ENCODE data around the gene MLLT10.
A peak's percentile ranks its signal among the peaks of the same experiment; 100 is the strongest.
"Not testable (repeated sequence)": the region's sequence is repeated elsewhere in the genome, so short reads cannot be mapped to it uniquely, and the experiment has no call there.

Gene MLLT10

DNA sequence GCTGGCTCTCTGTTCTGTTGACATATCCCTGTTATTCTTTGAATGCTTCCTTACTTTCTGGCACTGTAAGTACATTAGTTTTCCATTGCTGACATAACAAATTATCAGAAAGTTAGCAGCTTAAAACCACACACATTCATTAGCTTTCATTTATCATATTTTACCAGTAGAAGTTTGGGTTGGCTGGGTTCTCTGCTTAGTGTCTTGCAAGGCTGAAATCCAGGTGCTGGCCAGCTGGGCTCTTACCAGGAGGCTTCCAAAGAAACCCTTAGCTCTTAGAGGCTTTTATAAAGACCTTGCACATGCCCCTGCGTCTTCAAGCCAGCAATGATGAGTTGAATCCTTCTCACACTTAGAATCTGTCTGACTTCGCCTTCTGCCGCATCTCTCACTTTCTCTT is 160.6 kb downstream of the MLLT10 start:
- no peak for DNase-seq (ENCODE audit: low read depth in 2 of 2)

DNA sequence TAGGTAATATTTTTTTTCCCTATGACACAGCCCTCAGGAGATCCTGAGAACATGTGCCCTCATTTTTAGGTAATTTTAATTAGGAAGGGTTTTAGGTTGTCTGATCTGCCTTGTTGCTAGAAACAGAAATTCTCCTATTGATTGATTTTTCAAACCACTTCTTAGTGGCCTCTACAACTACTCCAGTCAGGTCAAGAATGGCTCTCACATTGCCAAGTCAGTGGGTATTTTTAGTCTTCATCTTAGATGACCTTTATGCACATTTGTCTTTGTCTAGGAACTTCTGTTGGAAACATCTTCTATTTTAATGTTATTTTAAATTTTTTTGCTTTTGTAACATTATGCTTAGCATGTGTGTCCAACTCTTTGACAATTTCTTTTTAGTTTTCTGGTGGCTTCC is 162.3 kb downstream of the MLLT10 start:
- no peak for DNase-seq (ENCODE audit: low read depth in 2 of 2)

DNA sequence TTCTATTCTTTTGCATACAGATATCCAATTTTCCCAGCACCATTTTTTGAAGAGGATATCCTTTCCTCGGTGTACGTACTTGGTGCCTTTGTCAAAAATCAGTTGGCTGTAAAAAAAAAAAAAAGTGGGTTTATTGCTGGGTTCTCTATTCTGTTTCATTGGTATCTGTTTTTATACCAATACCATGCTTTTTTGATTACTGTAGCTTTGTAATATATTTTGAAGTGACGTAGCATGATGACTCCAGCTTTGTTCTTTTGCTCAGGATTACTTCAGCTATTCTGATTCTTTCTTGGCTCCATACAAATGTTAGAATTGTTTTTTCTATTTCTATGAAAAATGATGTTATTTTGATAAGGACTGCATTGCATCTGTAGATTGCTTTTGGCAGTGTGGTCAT is 165.5 kb downstream of the MLLT10 start:
- DNase-seq (ENCODE audit: low read depth in 2 of 2) = no peak

DNA sequence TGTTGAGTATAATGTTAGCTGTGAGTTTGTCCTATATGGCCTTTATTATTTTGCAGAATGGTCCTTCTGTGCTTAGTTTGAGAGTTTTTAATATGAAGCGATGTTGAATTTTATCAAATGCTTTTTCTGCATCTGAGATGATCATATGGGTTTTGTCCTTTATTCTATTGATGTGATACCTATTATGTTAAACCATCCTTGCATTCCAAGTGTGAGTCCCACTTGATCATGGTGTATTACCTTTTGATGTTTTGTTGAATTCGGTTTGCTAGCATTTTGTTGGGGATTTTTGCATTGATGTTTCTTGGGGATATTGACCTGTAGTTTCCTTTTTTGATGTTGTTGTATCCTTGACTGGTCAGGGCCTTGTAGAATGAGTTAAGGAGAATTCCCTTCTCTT is 166.4 kb downstream of the MLLT10 start:
- no peak for DNase-seq (ENCODE audit: low read depth in 2 of 2)

DNA sequence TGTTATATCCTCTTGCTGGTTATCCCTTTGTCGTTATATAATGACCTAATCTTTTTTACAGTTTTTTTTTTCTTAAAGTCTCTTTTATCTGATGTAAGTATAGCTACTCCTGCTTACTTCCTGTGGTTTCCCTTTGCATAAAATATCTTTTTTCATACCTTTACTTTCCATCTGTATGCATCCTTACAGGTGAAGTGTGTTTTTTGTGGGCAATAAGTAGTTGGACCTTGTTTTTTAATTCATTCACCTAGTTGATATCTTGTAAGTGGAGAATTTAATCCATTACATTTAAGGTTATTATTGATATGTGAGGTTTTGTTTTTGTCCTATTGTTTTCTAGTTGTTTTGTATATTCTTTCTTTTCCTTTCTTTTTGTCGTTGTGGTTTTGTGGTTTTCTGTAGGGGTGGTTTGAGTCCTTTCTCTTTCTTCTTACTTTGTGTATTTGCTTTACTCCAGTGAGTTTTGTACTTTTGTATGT is 168.6 kb downstream of the MLLT10 start:
- DNase-seq (ENCODE audit: low read depth in 2 of 2) = no peak

DNA sequence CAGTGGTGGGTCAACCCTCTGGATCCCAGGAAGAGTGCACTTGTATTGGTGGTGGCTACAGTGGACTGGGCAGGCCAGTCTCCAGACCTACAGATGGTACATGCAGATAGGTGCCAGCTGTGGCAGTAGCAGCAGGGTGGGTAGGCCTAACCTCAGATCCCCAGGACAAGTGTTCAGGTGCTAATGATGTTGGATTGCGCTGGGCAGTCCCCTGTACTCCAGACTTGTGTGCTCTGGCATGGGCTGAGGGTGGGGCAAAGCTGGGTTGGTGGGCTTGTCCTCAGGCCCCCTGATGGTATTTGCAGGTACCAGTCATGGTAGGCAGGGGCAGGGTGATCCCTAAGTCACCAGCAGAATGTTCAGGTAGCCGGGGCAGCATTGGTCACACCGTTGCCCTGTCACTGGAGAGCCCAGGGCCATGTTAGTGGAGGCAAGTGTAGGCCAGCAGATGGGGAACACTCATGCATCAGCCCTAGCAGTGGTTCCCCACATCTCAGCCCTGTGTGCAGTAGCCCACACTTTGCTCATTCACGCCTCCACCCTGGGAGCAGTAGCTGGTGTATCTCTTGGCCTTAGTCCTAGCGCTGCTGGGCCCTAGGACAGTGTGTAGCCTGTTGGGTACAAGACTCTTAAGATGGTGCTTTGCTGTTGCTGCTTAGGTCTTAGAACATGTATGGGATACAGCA is 171.3 kb downstream of the MLLT10 start:
- DNase-seq (ENCODE audit: low read depth in 2 of 2) = no peak

DNA sequence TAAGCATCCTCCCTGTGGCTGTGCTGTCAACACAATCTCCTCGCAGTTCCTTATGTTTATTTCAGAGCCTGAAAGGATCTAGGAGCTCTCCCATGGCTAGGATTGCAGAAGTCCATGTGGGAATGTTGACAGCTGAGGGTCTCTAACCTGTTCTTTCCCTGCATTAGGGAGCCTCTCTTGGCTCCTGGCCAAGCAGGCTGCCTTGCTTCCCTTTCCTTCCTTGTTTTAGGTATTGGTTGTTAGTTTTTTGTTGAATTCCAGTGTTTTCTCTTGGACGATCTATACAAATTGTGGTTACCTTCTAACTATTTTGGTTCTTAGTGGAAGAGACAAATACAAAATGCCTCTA is 171.8 kb downstream of the MLLT10 start:
- DNase-seq (ENCODE audit: low read depth in 2 of 2) = no peak

DNA sequence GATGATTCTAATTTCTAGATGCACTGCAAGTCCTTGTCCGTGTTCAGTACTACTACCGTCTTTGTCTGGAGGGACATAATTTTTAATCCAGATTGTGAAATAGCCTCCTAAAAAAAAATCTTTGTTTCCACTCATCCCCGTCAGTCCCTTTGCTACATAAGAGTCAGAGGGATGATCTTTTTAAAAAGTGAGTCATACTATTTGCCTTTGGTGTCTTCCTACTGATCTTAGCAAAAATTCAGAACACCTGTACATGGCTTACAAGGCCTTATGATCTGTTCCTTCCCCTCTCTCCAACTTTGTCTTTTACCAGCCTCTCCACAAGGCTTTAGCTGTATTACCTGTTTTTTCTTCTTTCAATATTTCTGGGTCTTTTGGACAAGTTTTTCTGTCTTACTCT is 173.5 kb downstream of the MLLT10 start:
- DNase-seq (ENCODE audit: low read depth in 2 of 2) = no peak

DNA sequence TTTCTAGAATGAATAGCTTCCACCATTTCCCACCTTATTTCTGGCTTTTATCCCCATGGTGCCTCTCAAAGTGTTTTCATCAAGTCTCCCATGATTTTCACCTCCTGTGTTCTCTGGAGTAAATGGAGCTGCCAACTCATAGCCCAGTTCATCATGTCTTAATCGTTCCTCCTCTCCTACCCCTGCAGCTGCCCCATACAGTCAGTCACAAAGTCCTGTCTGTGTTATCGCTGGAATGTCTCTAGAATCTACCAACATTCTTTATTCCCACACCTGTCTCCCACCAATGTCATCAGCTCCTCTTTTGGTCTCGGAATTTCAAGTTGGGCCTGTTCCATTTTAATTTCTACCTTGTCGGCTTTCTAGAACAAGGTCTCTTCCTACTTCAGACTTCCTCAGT is 178.9 kb downstream of the MLLT10 start:
- DNase-seq (ENCODE audit: low read depth in 2 of 2) = no peak

DNA sequence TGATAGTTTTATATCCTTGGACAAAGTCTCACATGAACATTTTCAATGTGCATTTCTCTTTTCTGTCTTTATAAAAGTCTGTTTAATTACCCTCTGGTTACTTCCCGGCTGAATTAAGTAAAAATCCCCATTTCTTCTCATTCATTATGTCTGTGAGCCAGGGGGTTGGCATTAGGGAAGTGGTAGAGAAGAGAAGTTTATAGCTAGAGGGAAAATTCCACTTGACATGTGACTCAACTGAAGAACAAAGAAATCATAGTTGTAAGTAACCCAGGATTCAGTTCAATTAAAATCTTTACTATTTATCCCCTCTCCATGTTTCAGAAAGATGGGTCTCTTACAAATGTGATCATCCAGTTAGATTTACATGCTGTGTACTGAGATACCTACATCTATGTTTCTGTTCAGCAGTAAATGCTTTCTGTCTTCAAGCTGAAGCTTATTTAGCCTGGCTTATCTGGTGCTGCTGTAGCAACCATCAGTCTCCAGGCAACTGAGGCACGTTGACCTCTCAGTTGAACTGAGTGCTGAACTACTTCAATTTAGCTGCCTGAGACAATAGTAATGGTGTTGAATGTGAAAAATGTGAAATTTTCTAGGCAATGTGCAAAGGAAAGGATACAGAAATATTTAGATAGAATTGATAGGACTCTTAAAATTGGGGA is 181.6 kb downstream of the MLLT10 start:
- no peak for DNase-seq (ENCODE audit: low read depth in 2 of 2)

DNA sequence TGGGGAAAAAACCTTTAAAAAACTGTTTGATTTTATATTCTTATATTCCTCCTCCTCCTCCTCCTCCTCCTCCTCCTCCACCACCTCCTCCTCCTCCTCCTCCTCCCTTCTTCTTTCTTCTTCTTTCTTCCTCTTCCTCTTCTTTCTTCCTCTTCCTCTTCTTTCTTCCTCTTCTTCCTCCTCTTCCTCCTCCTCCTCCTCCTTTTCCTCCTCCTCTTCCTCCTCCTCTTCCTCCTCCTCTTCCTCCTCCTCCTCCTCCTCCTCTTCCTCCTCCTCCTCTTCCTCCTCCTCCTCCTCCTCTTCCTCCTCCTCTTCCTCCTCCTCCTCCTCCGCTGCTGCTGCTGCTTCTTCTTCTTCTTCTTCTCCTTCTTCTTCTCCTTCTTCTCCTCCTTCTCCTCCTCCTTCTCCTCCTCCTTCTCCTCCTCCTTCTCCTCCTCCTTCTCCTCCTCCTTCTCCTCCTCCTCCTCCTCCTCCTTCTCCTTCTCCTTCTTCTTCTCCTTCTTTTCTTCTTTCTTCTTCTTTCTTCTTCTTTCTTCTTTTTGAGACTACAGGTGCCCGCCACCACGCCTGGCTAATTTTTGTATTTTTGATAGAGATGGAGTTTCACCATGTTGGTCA is 183.5 kb downstream of the MLLT10 start:
- not testable (repeated sequence) for DNase-seq (ENCODE audit: low read depth in 2 of 2)

DNA sequence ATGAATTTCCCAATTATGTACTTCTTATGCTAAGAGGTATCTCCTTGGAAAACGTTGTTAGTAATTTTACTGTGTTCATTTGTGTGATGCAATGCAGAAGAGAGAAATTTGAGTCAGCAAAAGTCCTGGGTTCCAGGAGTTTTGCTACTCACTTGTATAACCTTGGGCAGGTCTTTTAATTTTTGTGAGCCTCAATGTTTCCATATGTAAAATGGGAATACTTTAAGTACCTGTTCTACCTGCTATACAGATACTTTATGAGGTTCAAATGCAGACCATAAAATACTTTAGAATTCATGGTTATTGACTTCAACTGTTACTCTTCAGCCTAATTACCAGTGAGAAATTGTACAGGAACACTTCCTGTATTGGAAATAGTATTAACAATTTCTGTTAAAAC is 185.5 kb downstream of the MLLT10 start:
- no peak for DNase-seq (ENCODE audit: low read depth in 2 of 2)

DNA sequence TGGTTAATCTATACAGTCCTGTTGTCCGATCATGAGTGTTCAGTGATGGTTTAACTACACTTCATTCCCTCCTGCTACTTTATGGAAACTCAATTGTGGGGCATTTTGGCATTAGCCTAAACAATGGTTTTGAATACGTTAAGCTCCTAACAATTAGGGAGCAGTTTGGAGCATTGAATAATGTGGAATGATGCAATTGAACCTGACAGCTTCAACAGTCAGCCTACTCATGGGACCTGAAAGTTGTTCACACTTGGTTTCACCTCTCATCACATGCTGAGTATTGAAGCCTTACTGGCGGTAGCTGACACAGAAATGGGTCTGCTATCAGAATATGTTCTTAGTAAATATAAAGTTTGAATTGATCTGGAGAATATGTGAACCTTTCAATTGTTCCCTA is 186.1 kb downstream of the MLLT10 start:
- DNase-seq (ENCODE audit: low read depth in 2 of 2) = no peak

DNA sequence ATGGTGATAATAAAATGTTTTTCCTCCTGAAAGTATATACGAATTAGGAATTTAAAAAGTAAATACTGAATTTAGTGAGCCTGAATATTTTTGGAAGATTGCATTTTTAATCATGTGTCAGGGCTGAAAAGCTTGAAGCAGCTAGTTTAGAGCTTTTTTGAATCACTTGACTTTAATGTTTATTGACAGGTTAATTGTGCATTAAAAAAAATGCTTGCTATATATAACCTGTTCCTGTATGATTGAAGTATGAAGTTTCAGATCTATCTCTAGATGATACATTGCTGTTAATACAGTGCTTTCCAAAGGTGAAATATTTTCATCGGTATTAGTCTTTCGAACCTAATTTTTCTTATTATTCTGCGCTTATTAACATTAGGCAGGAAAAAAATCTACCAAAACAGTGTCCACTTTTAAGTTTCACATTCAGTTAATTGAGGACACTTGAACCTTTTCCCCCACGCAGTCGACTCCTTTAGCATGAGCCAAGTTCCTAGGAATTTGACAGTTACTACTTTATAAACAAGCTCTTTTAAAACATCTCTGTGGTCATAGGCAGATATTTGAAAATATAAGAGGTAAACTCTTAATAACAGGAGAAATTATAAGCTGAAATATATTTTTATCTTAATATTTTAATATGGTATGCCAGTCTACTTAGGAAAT is 187.1 kb downstream of the MLLT10 start:
- no peak for DNase-seq (ENCODE audit: low read depth in 2 of 2)

DNA sequence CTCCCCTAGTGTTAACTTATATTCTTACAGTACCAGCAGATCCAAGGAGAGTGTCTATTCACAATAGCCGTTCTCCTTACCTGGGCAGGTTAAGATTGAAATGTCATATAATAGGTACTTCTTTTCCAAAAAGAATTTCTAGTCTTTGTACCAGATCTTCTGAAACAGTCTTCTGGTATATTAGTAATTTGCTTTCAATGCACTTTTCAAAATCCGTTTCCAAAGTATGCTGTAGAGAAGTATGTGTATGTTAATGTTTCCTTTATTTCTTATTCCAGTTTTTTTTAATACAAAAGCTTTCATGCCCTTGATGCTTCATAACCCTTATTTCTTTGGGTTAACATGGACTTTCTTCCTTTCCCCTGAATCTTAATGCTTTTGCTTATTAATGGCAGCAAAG is 188.2 kb downstream of the MLLT10 start:
- DNase-seq (ENCODE audit: low read depth in 2 of 2) = no peak

DNA sequence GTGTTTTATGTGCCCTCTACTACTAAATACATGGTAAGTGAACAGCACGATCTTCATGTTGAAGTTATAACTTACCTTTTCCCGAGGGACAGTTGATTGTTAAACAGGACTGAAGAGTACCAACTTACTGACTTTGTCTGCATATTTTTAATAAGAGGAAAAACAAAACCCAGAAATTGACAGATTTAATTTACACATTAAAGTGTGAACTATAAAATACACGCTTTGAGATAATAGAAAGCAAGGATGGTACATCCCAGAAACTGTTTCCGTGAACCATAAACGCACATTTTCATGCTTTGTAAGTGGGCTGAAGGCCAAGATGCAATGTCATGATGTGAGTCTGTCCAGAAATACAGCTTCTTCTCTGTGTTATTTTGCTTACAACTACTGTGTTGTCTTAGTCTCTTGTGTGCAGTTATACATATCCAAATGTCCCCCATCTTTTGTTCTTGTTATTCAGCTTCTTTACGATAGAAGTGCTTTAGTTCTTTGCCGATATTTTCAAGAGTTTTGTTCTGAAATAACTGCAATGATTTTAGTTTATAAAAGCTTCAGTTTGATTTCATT is 190.1 kb downstream of the MLLT10 start:
- DNase-seq (ENCODE audit: low read depth in 2 of 2) = no peak

DNA sequence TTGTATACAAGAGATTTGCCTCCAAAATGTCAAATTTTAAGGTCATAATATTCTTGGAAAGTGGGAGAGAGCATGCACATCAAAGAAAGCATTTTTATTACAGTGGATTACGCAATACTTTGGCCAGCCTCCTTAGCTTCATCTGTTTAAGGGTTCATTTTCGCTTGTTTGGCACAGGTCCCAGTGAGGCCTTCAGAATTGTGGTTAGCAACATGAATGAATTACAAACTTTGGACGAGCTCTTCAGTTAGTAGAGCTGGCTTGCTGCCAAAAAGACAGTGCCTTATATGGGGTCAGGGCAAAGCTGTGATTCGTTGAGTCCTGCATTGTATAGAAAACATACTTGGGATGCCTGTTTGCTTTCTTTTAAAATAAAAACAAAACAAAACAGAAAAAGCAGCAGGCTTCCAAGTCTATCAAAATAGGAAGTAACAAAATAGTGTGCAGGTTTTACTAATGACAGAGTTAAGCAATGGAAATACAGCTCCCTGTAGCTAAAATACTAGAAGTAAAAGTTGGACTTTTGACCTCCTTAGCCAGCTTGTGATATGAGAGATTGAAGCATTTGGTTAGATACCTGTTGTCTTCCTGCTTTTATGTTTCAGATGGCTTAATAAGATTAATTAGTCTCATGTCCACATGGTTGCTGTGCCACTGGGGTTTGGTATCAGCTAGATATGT is 190.8 kb downstream of the MLLT10 start:
- DNase-seq (ENCODE audit: low read depth in 2 of 2) = peak in 1 of 2 donors; percentile 23

DNA sequence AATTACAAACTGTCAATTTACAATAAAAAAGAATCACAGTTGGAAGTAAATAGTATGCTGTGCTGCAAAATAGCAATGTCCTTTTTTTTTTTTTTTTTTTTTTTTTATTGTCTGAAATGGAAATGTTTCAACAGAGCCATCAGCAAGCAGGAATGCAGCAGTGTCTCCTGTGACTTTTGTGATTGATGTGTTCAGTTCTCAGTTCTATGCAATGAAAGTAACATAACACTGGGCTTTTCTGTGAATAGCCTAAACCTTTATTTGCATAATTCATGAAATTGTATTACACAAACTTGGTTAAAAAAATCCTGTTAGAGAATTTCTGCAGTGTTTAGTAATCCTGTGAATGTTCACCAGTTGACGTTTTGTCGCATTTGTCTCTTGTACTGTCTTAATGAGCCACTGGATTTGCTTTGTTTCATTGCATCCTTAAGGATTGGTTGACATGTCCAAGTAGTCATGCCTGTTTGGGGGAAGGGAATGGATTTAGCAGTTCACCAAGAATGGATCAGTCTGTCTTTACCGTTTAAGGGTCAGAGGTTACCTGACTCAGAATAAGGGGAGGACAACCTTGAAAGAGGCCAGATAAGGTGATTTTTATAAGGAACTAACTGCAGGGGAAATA is 192.7 kb downstream of the MLLT10 start:
- DNase-seq (ENCODE audit: low read depth in 2 of 2) = no peak

DNA sequence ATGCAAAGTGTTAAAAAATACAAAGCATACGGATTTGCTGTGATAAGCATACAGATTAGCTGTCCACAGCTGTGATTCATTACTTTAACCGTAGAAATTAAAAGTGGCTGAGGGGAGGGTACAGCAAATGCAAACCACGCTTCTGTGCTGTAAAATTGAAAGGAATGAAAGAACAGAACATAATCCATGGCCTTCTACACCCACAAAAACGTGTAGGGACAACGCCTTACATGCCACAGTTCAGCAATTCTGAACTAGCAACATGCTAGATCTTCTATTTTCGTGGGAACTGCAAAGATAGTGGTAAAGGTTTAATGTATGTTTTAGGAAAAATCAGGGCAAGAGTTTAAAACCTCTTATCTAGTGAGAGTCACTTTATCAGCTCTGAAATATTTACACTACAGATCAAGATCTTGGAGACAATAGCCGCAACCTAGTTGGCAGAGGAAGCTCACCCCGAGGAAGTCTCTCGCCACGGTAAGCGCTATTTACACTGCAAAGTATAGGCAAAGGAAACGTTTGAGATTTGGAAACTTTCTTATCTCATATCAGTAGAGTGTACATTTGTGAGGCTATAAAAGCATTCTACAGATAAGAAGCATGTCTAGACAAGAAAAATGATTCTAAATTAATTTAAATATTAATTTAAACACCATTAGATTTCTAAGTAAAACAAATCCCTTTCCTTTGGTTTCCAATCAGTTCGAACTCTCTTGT is 193.6 kb downstream of the MLLT10 start:
- no peak for DNase-seq (ENCODE audit: low read depth in 2 of 2)

DNA sequence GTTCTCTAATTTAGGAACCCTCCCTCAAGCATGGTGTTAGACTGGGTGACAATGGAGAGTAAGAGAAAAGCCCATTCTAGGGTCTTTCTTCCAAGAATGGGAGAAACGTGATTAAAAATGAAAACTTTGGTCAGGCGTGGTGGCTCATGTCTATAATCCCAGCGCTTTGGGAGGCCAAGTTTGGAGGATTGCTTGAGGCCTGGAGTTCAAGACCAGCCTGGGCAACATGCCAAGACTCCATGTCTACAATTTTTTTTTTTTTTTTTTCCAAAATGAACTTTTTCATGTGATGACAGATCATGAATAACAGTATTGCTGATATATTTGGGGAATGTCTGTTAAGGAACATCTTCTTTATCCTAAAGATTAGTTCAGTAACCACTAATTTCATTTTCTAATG is 194.6 kb downstream of the MLLT10 start:
- no peak for DNase-seq (ENCODE audit: low read depth in 2 of 2)
